ENCODE data around the gene MUC15. TPM values are rescaled to one million over a fixed set of nuclear protein-coding genes. Genes with fewer than 3 reads are reported as not detected.

The MUC15 gene
- total and polyA plus RNA-seq, 12 donors: 0.01 TPM; not detected in 11

GRCh38 chr11:26556582-26556981 is 15.5 kb downstream of the MUC15 start:
- H3K4me3 ChIP-seq: no peak overlapping the region
- 83 to 92% methylated on average over 1 of the region's 1 CpG for WGBS, 2 donors
- no peaks in the 10 kb centered on the region for H3K36me3 ChIP-seq
- H3K9me3 ChIP-seq: no peaks in the 10 kb centered on the region
- no peaks in the 10 kb centered on the region for H3K27me3 ChIP-seq
- TF ChIP-seq CTCF (IDR thresholded peaks at IDR 0.05): no peak
- H3K4me1 ChIP-seq: no peaks in the 10 kb centered on the region
- H3K27ac ChIP-seq: no peak overlapping the region
- DNase-seq (no peak), ATAC-seq (no peak)
- intact Hi-C loops (cut with DNase I): no loop called here

GRCh38 chr11:26554455-26554854 is 17.6 kb downstream of the MUC15 start:
- no peaks in the 10 kb centered on the region for H3K4me1 ChIP-seq
- no peak overlapping the region for H3K27ac ChIP-seq
- H3K27me3 ChIP-seq: no peaks in the 10 kb centered on the region
- H3K4me3 ChIP-seq: no peak overlapping the region
- 85 to 96% methylated on average over 5 of the region's 5 CpGs for WGBS, 2 donors
- no peaks in the 10 kb centered on the region for H3K9me3 ChIP-seq
- no peaks in the 10 kb centered on the region for H3K36me3 ChIP-seq
- DNase-seq: no peak
- no peak for TF ChIP-seq CTCF (IDR thresholded peaks at IDR 0.05)
- no peak for ATAC-seq
- intact Hi-C loops (cut with DNase I): no loop called here

- H3K27me3 ChIP-seq: no peaks in the 10 kb centered on the region
- no peak for TF ChIP-seq CTCF (IDR thresholded peaks at IDR 0.05)
- WGBS, 2 donors: 61% methylated on average over 2 of the region's 2 CpGs
- no peaks in the 10 kb centered on the region for H3K9me3 ChIP-seq
- no peak overlapping the region for H3K4me3 ChIP-seq
- no peak overlapping the region for H3K27ac ChIP-seq
- intact Hi-C loops (cut with DNase I): no loop called here
- H3K4me1 ChIP-seq: no peaks in the 10 kb centered on the region
- DNase-seq: no peak
- no peaks in the 10 kb centered on the region for H3K36me3 ChIP-seq
- ATAC-seq: no peak
Observed at GRCh38 chr11:26553182-26553581, 18.9 kb downstream of the MUC15 start.

GRCh38 chr11:26551186-26551801 is 20.8 kb downstream of the MUC15 start:
- Histone ChIP-seq H3K4me1 (no peaks in the 10 kb centered on the region), H3K4me3 (no peak overlapping the region), H3K9me3 (no peaks in the 10 kb centered on the region), H3K27ac (no peak overlapping the region), H3K36me3 (no peaks in the 10 kb centered on the region), H3K27me3 (no peaks in the 10 kb centered on the region)
- ATAC-seq (no peak), DNase-seq (no peak)
- WGBS, 2 donors: 28 to 44% methylated on average over 1 of the region's 1 CpG
- intact Hi-C loops (cut with DNase I): no loop called here
- peak in 3 of 9 donors; percentile 13 to 22 (median 21) for TF ChIP-seq CTCF (IDR thresholded peaks at IDR 0.05)

All from heart right ventricle (tissue), 16 donors.